ENCODE data around the gene MICU2.

The MICU2 gene

GRCh38 chr13:21481359-21481758 is 122.6 kb downstream of the MICU2 start:
- DNase-seq (ENCODE audit: low spot score), result no peak

GRCh38 chr13:21478881-21479808 is 124.8 kb downstream of the MICU2 start:
- DNase-seq (ENCODE audit: low spot score), result peak; percentile 71

GRCh38 chr13:21476893-21477472 is 127.0 kb downstream of the MICU2 start:
- peak; percentile 85 for DNase-seq (ENCODE audit: low spot score)

- no peak for DNase-seq (ENCODE audit: low spot score)
Observed at GRCh38 chr13:21475115-21475514, 128.9 kb downstream of the MICU2 start.

GRCh38 chr13:21470785-21471184 is 133.2 kb downstream of the MICU2 start:
- DNase-seq (ENCODE audit: low spot score), result no peak

GRCh38 chr13:21466527-21466926 is 137.4 kb downstream of the MICU2 start:
- DNase-seq (ENCODE audit: low spot score), result no peak

- DNase-seq (ENCODE audit: low spot score), result no peak
Observed at GRCh38 chr13:21465710-21466160, 138.2 kb downstream of the MICU2 start.

- DNase-seq (ENCODE audit: low spot score), result no peak
Observed at GRCh38 chr13:21463424-21463823, 140.5 kb downstream of the MICU2 start.

GRCh38 chr13:21461131-21461530 is 142.8 kb downstream of the MICU2 start:
- DNase-seq (ENCODE audit: low spot score), result no peak

GRCh38 chr13:21458813-21459701 is 144.9 kb downstream of the MICU2 start, which contains the start of gene ZDHHC20:
Gene ZDHHC20 (minus strand): TSS chr13:21459303. CDS start chr13:21459171, 132 bp downstream.
- peak; percentile 87 for DNase-seq (ENCODE audit: low spot score)

GRCh38 chr13:21458451-21458812 is 145.5 kb downstream of the MICU2 start:
- peak; percentile 46 for DNase-seq (ENCODE audit: low spot score)

GRCh38 chr13:21453387-21454081 is 150.4 kb downstream of the MICU2 start:
- no peak for DNase-seq (ENCODE audit: low spot score)

- no peak for DNase-seq (ENCODE audit: low spot score)
Observed at GRCh38 chr13:21450936-21451335, 153.0 kb downstream of the MICU2 start.

- DNase-seq (ENCODE audit: low spot score), result no peak
Observed at GRCh38 chr13:21446656-21447055, 157.3 kb downstream of the MICU2 start.

- DNase-seq (ENCODE audit: low spot score), result no peak
Observed at GRCh38 chr13:21445759-21446158, 158.2 kb downstream of the MICU2 start.

GRCh38 chr13:21443171-21443570 is 160.8 kb downstream of the MICU2 start:
- no peak for DNase-seq (ENCODE audit: low spot score)
